ENCODE measurements around the gene PLN. TPM values are rescaled to one million over a fixed set of nuclear protein-coding genes. Genes with fewer than 3 reads are reported as not detected.

The PLN gene
- total RNA-seq, 1 experiment from 2014 or later, result not detected

DNA sequence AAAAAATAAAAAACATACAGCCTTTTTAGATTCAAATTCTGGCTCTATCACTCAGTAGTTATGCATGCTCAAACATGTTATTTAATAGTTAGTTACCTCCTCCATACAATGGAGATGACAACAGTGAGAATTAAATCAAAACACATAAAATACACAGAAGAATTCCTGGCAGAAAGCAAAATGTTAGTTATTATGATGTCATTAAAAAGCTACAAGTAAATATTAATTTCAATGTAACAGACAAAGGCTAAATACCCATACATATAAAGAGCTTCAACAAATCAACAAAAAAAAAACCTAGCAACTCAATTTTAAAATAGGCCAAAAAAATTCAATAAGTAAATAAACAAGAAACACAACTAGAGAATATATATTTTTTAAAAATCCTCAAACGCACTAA lies 21.4 kb downstream of the PLN start:
- intact Hi-C loops (cut with micrococcal nuclease; ENCODE audit: unreplicated experiment), result loop anchor here (5.0 to 10.0 kb wide), 3 partner anchors 325 to 543 kb away; partner anchors contain the start of gene ASF1A
- Histone ChIP-seq H3K27ac (no peak overlapping the region), H2AFZ (no peak overlapping the region), H3K9me3 (ENCODE audit: insufficient read depth, low read depth) (peaks cover 9% of the 10 kb centered on the region; the same call in 1 of the 2 replicates), H3K4me1 (replicated peaks; ENCODE audit: insufficient read depth) (no peaks in the 10 kb centered on the region), H3K4me2 (no peak overlapping the region), H3K27me3 (ENCODE audit: insufficient read depth, low read depth) (no peaks in the 10 kb centered on the region), H3K36me3 (ENCODE audit: low read depth) (peaks cover 8% of the 10 kb centered on the region; the same call in 1 of the 2 replicates), H3K79me2 (ENCODE audit: low read depth) (no peaks in the 10 kb centered on the region), H3K9me2 (ENCODE audit: insufficient read depth) (no peaks in the 10 kb centered on the region), H4K20me1 (ENCODE audit: insufficient read depth) (no peaks in the 10 kb centered on the region), H3F3A (ENCODE audit: insufficient read depth, low read depth) (no peaks in the 10 kb centered on the region), H3K4me3 (no peak overlapping the region)
- TF ChIP-seq EZH2 (IDR thresholded peaks at IDR 0.05; ENCODE audit: low read depth), result no peak
- TF ChIP-seq, protein P1, sequence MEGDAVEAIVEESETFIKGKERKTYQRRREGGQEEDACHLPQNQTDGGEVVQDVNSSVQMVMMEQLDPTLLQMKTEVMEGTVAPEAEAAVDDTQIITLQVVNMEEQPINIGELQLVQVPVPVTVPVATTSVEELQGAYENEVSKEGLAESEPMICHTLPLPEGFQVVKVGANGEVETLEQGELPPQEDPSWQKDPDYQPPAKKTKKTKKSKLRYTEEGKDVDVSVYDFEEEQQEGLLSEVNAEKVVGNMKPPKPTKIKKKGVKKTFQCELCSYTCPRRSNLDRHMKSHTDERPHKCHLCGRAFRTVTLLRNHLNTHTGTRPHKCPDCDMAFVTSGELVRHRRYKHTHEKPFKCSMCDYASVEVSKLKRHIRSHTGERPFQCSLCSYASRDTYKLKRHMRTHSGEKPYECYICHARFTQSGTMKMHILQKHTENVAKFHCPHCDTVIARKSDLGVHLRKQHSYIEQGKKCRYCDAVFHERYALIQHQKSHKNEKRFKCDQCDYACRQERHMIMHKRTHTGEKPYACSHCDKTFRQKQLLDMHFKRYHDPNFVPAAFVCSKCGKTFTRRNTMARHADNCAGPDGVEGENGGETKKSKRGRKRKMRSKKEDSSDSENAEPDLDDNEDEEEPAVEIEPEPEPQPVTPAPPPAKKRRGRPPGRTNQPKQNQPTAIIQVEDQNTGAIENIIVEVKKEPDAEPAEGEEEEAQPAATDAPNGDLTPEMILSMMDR (conservative IDR thresholded peaks at IDR 0.05), result no peak
- POLR2A ChIA-PET (ENCODE audit: unreplicated experiment), result no interaction called here
- DNase-seq, result no peak
- no TSS peak for BruUV-seq (replicated peaks)
- CTCF ChIA-PET, result no interaction called here

DNA sequence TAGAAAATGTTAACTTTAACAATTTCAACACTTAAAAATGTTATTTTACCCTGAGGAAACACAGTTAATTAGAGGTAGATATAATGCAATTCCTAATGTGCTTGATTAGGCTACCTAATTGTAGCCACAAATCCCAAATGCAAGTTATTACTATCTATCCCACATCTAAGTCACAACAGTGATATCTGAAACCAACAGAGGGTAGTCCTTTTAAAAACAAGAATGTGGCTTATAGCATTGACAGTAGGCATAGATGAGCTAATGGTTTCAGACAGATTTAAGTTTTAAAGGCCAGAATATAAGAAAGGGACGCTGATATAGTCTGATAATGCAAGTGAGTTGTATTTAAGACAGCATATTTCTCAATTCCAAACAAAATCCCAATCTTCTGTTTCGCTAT lies 23.0 kb downstream of the PLN start:
- Histone ChIP-seq H3K36me3 (ENCODE audit: low read depth) (0 out of 2 replicates have a peak, but pooled peaks cover 7% of the 10 kb centered on the region), H3K27me3 (ENCODE audit: insufficient read depth, low read depth) (no peaks in the 10 kb centered on the region), H3K9me3 (ENCODE audit: insufficient read depth, low read depth) (peaks cover 18% of the 10 kb centered on the region), H3F3A (ENCODE audit: insufficient read depth, low read depth) (no peaks in the 10 kb centered on the region), H3K79me2 (ENCODE audit: low read depth) (no peaks in the 10 kb centered on the region), H3K27ac (no peak overlapping the region), H2AFZ (no peak overlapping the region), H3K4me1 (replicated peaks; ENCODE audit: insufficient read depth) (no peaks in the 10 kb centered on the region), H3K9me2 (ENCODE audit: insufficient read depth) (no peaks in the 10 kb centered on the region), H4K20me1 (ENCODE audit: insufficient read depth) (no peaks in the 10 kb centered on the region), H3K4me2 (no peak overlapping the region), H3K4me3 (no peak overlapping the region)
- intact Hi-C loops (cut with micrococcal nuclease; ENCODE audit: unreplicated experiment), result no loop called here
- CTCF ChIA-PET, result no interaction called here
- TF ChIP-seq, protein P1 (conservative IDR thresholded peaks at IDR 0.05), result no peak
- no peak for TF ChIP-seq EZH2 (IDR thresholded peaks at IDR 0.05; ENCODE audit: low read depth)
- BruUV-seq (replicated peaks), result no TSS peak
- DNase-seq, result no peak
- POLR2A ChIA-PET (ENCODE audit: unreplicated experiment), result no interaction called here

DNA sequence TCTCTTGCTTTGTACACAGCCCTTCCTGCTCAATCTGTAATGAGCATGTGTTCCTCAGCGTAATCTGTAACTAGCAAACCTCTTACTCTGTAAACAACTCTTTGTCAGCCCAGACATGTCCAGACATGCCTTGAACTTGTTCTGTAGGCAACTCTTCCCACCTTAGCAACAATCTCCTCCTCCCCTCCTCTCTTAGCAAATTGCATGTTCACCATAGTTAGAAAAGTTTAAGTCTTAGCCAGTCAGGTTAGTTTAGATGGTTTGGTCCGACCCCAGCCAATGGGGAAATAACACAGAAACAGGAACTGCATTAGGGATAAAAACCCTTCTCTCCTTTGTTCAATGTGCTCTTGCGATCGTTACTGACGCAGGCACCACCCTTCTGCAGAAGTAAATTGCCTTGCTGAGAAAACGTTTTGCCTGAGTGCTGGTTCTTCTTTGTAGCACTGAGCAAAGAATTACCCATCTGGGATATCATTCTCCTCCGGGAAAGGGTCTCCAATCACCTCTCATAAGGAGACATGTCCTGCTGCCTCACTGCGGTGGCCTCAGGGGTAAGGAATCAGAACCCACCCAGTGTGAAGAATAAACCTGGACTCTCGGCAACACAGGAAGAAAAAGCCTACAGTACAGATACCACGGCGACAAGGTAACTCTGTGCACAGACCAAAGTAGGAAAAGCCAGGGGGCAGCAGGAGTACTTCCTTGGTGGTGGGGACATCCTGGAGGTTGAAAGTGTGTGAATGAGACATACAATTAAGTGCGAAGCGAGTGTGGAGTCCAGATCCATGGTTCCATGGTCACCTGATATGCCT lies 26.2 kb downstream of the PLN start:
- Histone ChIP-seq H3K27me3 (ENCODE audit: insufficient read depth, low read depth) (no peaks in the 10 kb centered on the region), H3F3A (ENCODE audit: insufficient read depth, low read depth) (no peaks in the 10 kb centered on the region), H3K4me1 (replicated peaks; ENCODE audit: insufficient read depth) (no peaks in the 10 kb centered on the region), H3K27ac (no peak overlapping the region), H3K9me2 (ENCODE audit: insufficient read depth) (no peaks in the 10 kb centered on the region), H3K4me3 (no peak overlapping the region), H2AFZ (no peak overlapping the region), H3K4me2 (no peak overlapping the region), H3K36me3 (ENCODE audit: low read depth) (peaks cover 12% of the 10 kb centered on the region; the same call in 1 of the 2 replicates), H3K9me3 (ENCODE audit: insufficient read depth, low read depth) (peaks cover 32% of the 10 kb centered on the region), H4K20me1 (ENCODE audit: insufficient read depth) (no peaks in the 10 kb centered on the region), H3K79me2 (ENCODE audit: low read depth) (no peaks in the 10 kb centered on the region)
- CTCF ChIA-PET, result no interaction called here
- POLR2A ChIA-PET (ENCODE audit: unreplicated experiment), result no interaction called here
- DNase-seq, result no peak
- BruUV-seq (replicated peaks), result no TSS peak
- no peak for TF ChIP-seq EZH2 (IDR thresholded peaks at IDR 0.05; ENCODE audit: low read depth)
- TF ChIP-seq, protein P1 (conservative IDR thresholded peaks at IDR 0.05), result no peak
- intact Hi-C loops (cut with micrococcal nuclease; ENCODE audit: unreplicated experiment), result no loop called here

Measured in PC-9 (cell line).